ENCODE results near the gene CEP192. TPM values are rescaled to one million over a fixed set of nuclear protein-coding genes. Genes with fewer than 3 reads are reported as not detected.

CEP192 gene
- total and polyA plus RNA-seq, 2 of the 13 experiments (the other 11 are each of a cell fraction or from before 2014, with no cell fraction given), result 15.3 to 24.7 TPM

DNA sequence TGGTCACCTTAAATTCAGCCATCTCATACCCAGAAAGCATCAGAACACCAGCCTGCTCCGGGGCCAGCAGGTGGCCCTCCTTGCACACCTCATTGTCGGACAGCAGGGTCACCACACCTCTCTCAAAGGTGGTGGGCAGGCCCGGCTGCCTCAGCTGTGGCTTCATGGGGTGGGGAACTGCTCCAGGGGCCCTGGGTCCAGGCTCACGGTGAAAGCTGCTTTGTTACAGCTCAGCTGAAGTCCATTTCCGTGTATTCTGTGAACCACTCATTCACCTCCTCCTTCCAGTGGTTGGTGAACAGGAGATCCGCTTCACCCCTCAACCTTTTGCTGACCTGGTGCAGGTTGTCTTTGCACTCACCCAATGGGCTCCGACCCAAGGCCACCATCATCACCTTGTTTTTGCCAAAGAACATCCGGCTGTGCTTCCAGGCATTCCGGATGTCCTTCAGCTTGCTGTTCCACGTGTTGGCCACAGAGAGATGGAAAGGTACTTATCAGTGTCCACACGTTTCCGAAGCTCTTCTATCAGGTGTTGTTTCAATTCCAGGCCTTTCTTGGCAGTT, 148.8 kb downstream of the CEP192 start (continued):
- TF ChIP-seq AKNA (CRISPR knock-in tag; IDR thresholded peaks at IDR 0.05; ENCODE audit: borderline replicate concordance) (no peak), ZFP36L1 (CRISPR knock-in tag; IDR thresholded peaks at IDR 0.05) (peak; percentile 87; the same call in 1 of the 2 replicates), ZNF792 (CRISPR knock-in tag; IDR thresholded peaks at IDR 0.05) (no peak; the same call in 1 of the 2 replicates), TERF1 (CRISPR knock-in tag; IDR thresholded peaks at IDR 0.05) (no peak), ZNF136 (CRISPR knock-in tag; IDR thresholded peaks at IDR 0.05; ENCODE audit: low read depth) (no peak), SATB2 (CRISPR knock-in tag; IDR thresholded peaks at IDR 0.05) (no peak), FOXP4 (CRISPR knock-in tag; IDR thresholded peaks at IDR 0.05) (peak; percentile 70), RFXAP (CRISPR knock-in tag; IDR thresholded peaks at IDR 0.05; ENCODE audit: borderline replicate concordance) (0 out of 2 replicates have a peak, but pooled peaks have one; percentile 41), HDAC2 (CRISPR knock-in tag; IDR thresholded peaks at IDR 0.05) (peak; percentile 65; the same call in 1 of the 2 replicates), ZSCAN9 (CRISPR knock-in tag; IDR thresholded peaks at IDR 0.05; ENCODE audit: borderline replicate concordance) (peak; percentile 78; the same call in 1 of the 2 replicates)
- TF ChIP-seq, protein P1, sequence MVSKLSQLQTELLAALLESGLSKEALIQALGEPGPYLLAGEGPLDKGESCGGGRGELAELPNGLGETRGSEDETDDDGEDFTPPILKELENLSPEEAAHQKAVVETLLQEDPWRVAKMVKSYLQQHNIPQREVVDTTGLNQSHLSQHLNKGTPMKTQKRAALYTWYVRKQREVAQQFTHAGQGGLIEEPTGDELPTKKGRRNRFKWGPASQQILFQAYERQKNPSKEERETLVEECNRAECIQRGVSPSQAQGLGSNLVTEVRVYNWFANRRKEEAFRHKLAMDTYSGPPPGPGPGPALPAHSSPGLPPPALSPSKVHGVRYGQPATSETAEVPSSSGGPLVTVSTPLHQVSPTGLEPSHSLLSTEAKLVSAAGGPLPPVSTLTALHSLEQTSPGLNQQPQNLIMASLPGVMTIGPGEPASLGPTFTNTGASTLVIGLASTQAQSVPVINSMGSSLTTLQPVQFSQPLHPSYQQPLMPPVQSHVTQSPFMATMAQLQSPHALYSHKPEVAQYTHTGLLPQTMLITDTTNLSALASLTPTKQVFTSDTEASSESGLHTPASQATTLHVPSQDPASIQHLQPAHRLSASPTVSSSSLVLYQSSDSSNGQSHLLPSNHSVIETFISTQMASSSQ (IDR thresholded peaks at IDR 0.05; ENCODE audit: low read depth), result no peak
- TF ChIP-seq, protein P1 (CRISPR knock-in tag; IDR thresholded peaks at IDR 0.05; ENCODE audit: borderline replicate concordance), result no peak
- TF ChIP-seq, protein P2, sequence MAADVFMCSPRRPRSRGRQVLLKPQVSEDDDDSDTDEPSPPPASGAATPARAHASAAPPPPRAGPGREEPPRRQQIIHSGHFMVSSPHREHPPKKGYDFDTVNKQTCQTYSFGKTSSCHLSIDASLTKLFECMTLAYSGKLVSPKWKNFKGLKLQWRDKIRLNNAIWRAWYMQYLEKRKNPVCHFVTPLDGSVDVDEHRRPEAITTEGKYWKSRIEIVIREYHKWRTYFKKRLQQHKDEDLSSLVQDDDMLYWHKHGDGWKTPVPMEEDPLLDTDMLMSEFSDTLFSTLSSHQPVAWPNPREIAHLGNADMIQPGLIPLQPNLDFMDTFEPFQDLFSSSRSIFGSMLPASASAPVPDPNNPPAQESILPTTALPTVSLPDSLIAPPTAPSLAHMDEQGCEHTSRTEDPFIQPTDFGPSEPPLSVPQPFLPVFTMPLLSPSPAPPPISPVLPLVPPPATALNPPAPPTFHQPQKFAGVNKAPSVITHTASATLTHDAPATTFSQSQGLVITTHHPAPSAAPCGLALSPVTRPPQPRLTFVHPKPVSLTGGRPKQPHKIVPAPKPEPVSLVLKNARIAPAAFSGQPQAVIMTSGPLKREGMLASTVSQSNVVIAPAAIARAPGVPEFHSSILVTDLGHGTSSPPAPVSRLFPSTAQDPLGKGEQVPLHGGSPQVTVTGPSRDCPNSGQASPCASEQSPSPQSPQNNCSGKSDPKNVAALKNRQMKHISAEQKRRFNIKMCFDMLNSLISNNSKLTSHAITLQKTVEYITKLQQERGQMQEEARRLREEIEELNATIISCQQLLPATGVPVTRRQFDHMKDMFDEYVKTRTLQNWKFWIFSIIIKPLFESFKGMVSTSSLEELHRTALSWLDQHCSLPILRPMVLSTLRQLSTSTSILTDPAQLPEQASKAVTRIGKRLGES (CRISPR knock-in tag; IDR thresholded peaks at IDR 0.05; ENCODE audit: borderline replicate concordance), result no peak

Data from HepG2 (cell line).